ENCODE data around the gene EXOC1. TPM values are rescaled to one million over a fixed set of nuclear protein-coding genes. Genes with fewer than 3 reads are reported as not detected.

The EXOC1 gene
- total and polyA plus RNA-seq, 10 of the 15 experiments (the other 5 are each of a cell fraction or from before 2014, with no cell fraction given) = 11.8 to 36.6 (median 21.1) TPM

- ChIA-PET RAD21 (ENCODE audit: unreplicated experiment) (no interaction called here), SMC1A (ENCODE audit: uncharacterized antibody, unreplicated experiment) (no interaction called here), CTCF (no interaction called here), POLR2A (no interaction called here)
- in situ Hi-C loops (cut with MboI) (no loop called here), intact Hi-C loops (cut with micrococcal nuclease; ENCODE audit: unreplicated experiment) (no loop called here)
- no peak overlapping the region for H3K9ac ChIP-seq (ENCODE audit: control insufficient read depth, insufficient read depth, low read length)
- no peak overlapping the region for H2AFZ ChIP-seq (ENCODE audit: control insufficient read depth, low read depth, low read length)
- H3K4me3 ChIP-seq = no peak overlapping the region
- no peak overlapping the region for H3K4me2 ChIP-seq (ENCODE audit: control insufficient read depth, insufficient read depth)
- DNase-seq (ENCODE audit: low read depth, low spot score) (no peak), ATAC-seq (no peak), FAIRE-seq (no peak)
- H3K9me3 ChIP-seq (replicated peaks; ENCODE audit: control insufficient read depth, insufficient read depth, low read length) = no peaks in the 10 kb centered on the region
- H3K4me1 ChIP-seq (ENCODE audit: control insufficient read depth, insufficient read depth, low read length) = no peaks in the 10 kb centered on the region
- no peak overlapping the region for H3K27ac ChIP-seq (ENCODE audit: control insufficient read depth, insufficient read depth)
- H3K36me3 ChIP-seq (ENCODE audit: control insufficient read depth in 2 of 2, insufficient read depth in 2 of 2, low read length in 1 of 2) = no peaks in the 10 kb centered on the region
- WGBS (ENCODE audit: insufficient coverage, insufficient replicate concordance, low lambda C conversion rate, missing lambda C conversion rate) = 68% methylated on average over 3 of the region's 3 CpGs
- no peaks in the 10 kb centered on the region for H3K27me3 ChIP-seq (replicated peaks in 1 of 2; ENCODE audit: control insufficient read depth in 2 of 2, insufficient read depth in 2 of 2, low read length in 1 of 2)
- BruUV-seq (replicated peaks) = no TSS peak
- no peaks in the 10 kb centered on the region for H3K79me2 ChIP-seq (ENCODE audit: control insufficient read depth, insufficient read depth, low read length)
- H4K20me1 ChIP-seq (ENCODE audit: control insufficient read depth, insufficient read depth) = no peaks in the 10 kb centered on the region
- TF ChIP-seq, protein P1, sequence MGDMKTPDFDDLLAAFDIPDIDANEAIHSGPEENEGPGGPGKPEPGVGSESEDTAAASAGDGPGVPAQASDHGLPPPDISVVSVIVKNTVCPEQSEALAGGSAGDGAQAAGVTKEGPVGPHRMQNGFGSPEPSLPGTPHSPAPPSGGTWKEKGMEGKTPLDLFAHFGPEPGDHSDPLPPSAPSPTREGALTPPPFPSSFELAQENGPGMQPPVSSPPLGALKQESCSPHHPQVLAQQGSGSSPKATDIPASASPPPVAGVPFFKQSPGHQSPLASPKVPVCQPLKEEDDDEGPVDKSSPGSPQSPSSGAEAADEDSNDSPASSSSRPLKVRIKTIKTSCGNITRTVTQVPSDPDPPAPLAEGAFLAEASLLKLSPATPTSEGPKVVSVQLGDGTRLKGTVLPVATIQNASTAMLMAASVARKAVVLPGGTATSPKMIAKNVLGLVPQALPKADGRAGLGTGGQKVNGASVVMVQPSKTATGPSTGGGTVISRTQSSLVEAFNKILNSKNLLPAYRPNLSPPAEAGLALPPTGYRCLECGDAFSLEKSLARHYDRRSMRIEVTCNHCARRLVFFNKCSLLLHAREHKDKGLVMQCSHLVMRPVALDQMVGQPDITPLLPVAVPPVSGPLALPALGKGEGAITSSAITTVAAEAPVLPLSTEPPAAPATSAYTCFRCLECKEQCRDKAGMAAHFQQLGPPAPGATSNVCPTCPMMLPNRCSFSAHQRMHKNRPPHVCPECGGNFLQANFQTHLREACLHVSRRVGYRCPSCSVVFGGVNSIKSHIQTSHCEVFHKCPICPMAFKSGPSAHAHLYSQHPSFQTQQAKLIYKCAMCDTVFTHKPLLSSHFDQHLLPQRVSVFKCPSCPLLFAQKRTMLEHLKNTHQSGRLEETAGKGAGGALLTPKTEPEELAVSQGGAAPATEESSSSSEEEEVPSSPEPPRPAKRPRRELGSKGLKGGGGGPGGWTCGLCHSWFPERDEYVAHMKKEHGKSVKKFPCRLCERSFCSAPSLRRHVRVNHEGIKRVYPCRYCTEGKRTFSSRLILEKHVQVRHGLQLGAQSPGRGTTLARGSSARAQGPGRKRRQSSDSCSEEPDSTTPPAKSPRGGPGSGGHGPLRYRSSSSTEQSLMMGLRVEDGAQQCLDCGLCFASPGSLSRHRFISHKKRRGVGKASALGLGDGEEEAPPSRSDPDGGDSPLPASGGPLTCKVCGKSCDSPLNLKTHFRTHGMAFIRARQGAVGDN (IDR thresholded peaks at IDR 0.05) = no peak
- no peak for TF ChIP-seq NR2F1 (conservative IDR thresholded peaks at IDR 0.05)
- TF ChIP-seq JUNB (IDR thresholded peaks at IDR 0.05) = no peak
- no peak for TF ChIP-seq CBX3 (IDR thresholded peaks at IDR 0.05; ENCODE audit: borderline replicate concordance, low read depth)
- TF ChIP-seq, protein P2, sequence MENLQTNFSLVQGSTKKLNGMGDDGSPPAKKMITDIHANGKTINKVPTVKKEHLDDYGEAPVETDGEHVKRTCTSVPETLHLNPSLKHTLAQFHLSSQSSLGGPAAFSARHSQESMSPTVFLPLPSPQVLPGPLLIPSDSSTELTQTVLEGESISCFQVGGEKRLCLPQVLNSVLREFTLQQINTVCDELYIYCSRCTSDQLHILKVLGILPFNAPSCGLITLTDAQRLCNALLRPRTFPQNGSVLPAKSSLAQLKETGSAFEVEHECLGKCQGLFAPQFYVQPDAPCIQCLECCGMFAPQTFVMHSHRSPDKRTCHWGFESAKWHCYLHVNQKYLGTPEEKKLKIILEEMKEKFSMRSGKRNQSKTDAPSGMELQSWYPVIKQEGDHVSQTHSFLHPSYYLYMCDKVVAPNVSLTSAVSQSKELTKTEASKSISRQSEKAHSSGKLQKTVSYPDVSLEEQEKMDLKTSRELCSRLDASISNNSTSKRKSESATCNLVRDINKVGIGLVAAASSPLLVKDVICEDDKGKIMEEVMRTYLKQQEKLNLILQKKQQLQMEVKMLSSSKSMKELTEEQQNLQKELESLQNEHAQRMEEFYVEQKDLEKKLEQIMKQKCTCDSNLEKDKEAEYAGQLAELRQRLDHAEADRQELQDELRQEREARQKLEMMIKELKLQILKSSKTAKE (IDR thresholded peaks at IDR 0.05; ENCODE audit: low read depth, poor library complexity, severe bottlenecking) = no peak
- no peak for TF ChIP-seq KLF5 (IDR thresholded peaks at IDR 0.05; ENCODE audit: partially characterized antibody)
- TF ChIP-seq CHD4 (IDR thresholded peaks at IDR 0.05) = no peak
- no peak for TF ChIP-seq MYB (IDR thresholded peaks at IDR 0.05; ENCODE audit: borderline replicate concordance, low read depth, low read length)
- no peak for TF ChIP-seq NFXL1 (IDR thresholded peaks at IDR 0.05; ENCODE audit: borderline replicate concordance)
- no peak for TF ChIP-seq POU2F2 (IDR thresholded peaks at IDR 0.05; ENCODE audit: borderline replicate concordance, low read depth, low read length)
- no peak for TF ChIP-seq ATF7 (IDR thresholded peaks at IDR 0.05; ENCODE audit: low read depth)
- no peak for TF ChIP-seq MTA2 (IDR thresholded peaks at IDR 0.05; ENCODE audit: low read depth)
- TF ChIP-seq ZNF384 (IDR thresholded peaks at IDR 0.05; ENCODE audit: borderline replicate concordance, low read depth, low read length) = no peak
- TF ChIP-seq MTA3 (IDR thresholded peaks at IDR 0.05; ENCODE audit: borderline replicate concordance, low read length) = no peak
- TF ChIP-seq, protein P3, sequence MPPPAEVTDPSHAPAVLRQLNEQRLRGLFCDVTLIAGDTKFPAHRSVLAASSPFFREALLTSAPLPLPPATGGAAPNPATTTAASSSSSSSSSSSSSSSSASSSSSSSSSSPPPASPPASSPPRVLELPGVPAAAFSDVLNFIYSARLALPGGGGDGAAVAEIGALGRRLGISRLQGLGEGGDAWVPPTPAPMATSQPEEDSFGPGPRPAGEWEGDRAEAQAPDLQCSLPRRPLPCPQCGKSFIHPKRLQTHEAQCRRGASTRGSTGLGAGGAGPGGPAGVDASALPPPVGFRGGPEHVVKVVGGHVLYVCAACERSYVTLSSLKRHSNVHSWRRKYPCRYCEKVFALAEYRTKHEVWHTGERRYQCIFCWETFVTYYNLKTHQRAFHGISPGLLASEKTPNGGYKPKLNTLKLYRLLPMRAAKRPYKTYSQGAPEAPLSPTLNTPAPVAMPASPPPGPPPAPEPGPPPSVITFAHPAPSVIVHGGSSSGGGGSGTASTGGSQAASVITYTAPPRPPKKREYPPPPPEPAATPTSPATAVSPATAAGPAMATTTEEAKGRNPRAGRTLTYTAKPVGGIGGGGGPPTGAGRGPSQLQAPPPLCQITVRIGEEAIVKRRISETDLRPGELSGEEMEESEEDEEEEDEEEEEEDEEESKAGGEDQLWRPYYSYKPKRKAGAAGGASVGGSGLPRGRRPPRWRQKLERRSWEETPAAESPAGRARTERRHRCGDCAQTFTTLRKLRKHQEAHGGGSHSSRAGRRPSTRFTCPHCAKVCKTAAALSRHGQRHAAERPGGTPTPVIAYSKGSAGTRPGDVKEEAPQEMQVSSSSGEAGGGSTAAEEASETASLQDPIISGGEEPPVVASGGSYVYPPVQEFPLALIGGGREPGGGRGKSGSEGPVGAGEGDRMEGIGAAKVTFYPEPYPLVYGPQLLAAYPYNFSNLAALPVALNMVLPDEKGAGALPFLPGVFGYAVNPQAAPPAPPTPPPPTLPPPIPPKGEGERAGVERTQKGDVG (CRISPR knock-in tag; IDR thresholded peaks at IDR 0.05) = no peak
- TF ChIP-seq CREM (IDR thresholded peaks at IDR 0.05; ENCODE audit: low read depth) = no peak
- TF ChIP-seq ZNF622 (IDR thresholded peaks at IDR 0.05) = no peak
Measured at GRCh38 chr4:55834086-55834795, 19.2 kb upstream of the EXOC1 start.

Data from GM12878 (cell line).